SK-N-MC (cell line): ENCODE results near the gene OGFOD3.
"Not testable (repeated sequence)": the region's sequence is repeated elsewhere in the genome, so short reads cannot be mapped to it uniquely, and the experiment has no call there.

Experiments used
- EZH2 ChIP-seq: fragments of 200-600 bp; sonication (generic); IDR thresholded peaks from one replicate; pipeline ENCODE4 v1.6.1; 2017; ENCODE audit warnings: antibody characterized with exemption
- POLR2AphosphoS5 ChIP-seq: IDR thresholded peaks from 2 replicates; pipeline ENCODE4 v1.6.1; 2012; ENCODE audit warnings: mild to moderate bottlenecking, low read depth, low read length, borderline replicate concordance

- TF ChIP-seq POLR2AphosphoS5, EZH2: not testable (repeated sequence)
Observed at GRCh38 chr17:82453706-82454105, 35.3 kb upstream of the OGFOD3 start.
